Skeletal muscle cell (primary cell): ENCODE data around the gene C1orf167.

ENCODE experiments used
- DNase-seq: peaks from one replicate; pipeline ENCODE4 v3.0.0-alpha.2; 2010; ENCODE audit warnings: low read depth
- H3K4me3 ChIP-seq: 2 replicates; pipeline ENCODE4 v1.5.1; 2011; ENCODE audit warnings: low read depth, mild to moderate bottlenecking, control low read depth, low read length, moderate library complexity

The C1orf167 gene

GRCh38 chr1:11779715-11780379 is 17.9 kb downstream of the C1orf167 start:
- DNase-seq: no peak
- no peak overlapping the region for H3K4me3 ChIP-seq

- DNase-seq: no peak
- no peak overlapping the region for H3K4me3 ChIP-seq
Measured at GRCh38 chr1:11780380-11781147, 18.6 kb downstream of the C1orf167 start.

DNA sequence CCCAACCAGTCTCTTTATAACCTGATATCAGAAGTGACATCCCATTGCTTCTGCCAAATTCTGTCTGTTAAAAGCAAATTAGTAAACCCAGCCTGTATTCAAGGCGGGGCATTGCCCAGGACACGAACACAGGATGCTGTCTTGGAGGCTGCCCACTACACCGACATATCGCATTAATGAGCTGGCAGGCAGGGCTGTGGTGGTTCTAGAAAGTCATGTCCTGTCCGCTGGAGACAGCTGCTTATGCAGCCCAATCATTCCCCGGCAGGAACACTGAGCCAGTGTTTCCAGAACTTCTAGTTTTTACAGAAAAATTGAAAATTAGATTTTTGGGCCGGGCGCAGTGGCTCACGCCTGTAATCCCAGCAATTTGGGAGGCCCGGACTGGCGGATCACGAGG is 19.3 kb downstream of the C1orf167 start:
- no peak for DNase-seq
- no peak overlapping the region for H3K4me3 ChIP-seq

- no peak for DNase-seq
- H3K4me3 ChIP-seq: no peak overlapping the region
Measured at GRCh38 chr1:11782127-11782708, 20.2 kb downstream of the C1orf167 start.

GRCh38 chr1:11783556-11783955 is 21.6 kb downstream of the C1orf167 start:
- H3K4me3 ChIP-seq: no peak overlapping the region
- DNase-seq: no peak

- no peak for DNase-seq
- peak overlapping the region; percentile 28 for H3K4me3 ChIP-seq
Measured at GRCh38 chr1:11784256-11784992, 22.4 kb downstream of the C1orf167 start.

DNA sequence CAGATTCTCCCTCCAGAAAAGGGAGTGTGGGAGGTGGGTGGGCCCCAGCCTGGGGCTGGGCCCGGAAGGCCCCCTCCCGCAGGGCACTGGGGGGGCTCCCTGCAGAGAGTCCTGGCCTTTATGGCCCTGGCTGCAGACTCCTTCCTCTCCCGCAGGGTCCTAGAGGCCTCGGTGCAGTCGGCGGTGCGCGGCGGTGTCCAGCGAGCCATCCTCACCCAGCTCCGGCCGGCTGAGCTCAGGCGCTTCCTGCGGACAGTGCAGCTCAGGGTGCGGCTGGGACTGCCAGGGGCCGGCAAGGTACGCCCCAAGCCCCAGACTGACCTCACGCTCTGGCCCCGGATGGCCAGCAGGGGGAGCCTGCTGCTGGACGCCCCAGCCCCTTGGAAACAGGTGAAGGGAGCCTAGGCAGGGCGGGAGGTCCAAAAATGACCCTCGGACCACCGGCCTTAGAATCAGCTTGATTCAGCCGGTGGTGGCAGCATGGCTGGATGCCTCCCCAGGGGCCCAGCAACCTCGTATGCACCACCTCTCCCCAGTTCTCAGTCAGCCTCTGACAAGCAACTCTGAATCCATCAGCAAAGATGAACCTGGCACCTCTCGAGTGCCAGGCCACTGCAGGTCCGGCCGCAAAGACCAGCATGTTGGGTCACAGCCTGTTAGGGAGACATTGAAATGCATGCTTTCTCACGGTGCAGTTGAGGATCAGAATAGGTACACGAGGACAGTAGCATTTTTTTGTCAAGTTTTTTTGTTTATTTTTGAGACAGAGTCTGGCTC is 23.2 kb downstream of the C1orf167 start:
- peak overlapping the region; percentile 28 for H3K4me3 ChIP-seq
- DNase-seq: no peak

DNA sequence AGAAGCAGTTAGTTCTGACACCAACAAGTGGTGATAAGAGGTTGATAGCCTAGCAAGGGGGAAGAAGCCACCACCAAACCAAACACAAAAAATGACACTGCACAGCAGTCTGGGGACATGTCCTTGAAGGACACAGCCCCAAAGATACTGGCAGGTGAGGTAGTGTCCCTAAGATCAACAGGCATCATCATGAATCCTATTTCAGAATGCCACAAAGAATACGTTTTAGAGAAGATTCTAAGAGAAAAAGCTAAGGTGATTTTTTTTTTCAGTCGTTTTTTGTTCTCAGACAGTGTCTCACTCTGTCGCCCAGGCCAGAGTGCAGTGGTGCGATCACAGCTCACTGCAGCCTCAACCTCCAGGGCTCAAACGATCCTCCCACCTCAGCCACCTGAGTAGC is 24.2 kb downstream of the C1orf167 start:
- H3K4me3 ChIP-seq: no peak overlapping the region
- DNase-seq: no peak

DNA sequence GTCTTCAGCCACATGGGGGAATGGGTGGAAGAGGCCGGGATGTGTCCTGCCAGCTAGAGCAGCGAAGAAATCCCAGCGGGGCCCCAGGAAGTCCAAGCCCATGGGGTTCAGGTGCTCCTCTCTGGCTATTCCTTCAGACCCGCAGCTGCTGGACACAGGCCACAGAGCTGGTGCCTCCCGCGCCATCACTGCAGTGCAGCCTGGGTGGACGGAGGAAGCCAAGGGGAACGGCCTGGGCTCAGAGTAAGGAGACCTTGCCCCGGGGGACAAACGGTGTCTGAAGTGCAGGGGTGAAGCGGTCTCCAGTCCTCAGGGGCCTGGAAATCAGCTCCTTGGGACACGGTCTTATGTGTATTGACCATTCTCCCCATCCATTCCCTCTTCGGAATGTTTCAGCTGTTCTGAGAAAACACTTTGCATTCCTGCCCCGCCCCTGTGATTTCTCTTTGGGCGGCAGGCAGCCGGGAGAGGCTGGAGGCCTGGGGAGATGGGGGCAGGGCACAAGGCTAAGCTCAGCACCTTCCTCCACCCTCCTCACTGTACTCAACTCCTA is 25.3 kb downstream of the C1orf167 start:
- no peak overlapping the region for H3K4me3 ChIP-seq
- DNase-seq: no peak

DNA sequence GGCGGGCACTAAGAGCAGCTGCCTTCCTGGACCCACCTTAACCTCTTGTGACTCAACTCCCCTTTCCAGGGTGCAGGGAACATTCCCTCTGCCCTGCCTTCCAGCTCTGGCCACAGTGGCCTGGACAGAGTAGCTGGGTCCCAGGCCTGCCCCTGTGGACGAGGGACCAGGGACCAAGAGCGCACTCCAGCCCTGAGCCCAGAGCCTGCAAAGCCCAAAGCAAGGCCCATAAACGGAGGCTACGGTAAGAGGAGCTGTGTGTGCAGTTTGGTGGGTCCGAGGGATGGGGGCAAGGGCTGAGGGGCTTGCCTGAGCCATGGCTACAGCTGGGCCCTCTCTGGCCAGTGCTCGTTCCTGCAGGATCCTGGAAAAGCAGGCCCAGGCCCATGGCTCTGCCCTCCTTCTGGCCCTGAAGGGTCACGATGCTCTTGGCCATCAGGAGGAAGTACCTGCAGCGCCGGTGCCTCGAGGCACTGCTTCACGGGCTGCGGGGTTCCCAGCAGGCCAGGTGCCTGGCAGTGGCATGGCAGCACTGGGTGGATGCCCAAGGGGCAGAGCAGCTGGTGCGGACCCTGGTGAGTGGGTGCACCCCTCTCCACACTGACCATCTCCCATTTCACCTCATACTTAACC is 25.9 kb downstream of the C1orf167 start:
- H3K4me3 ChIP-seq: no peak overlapping the region

DNA sequence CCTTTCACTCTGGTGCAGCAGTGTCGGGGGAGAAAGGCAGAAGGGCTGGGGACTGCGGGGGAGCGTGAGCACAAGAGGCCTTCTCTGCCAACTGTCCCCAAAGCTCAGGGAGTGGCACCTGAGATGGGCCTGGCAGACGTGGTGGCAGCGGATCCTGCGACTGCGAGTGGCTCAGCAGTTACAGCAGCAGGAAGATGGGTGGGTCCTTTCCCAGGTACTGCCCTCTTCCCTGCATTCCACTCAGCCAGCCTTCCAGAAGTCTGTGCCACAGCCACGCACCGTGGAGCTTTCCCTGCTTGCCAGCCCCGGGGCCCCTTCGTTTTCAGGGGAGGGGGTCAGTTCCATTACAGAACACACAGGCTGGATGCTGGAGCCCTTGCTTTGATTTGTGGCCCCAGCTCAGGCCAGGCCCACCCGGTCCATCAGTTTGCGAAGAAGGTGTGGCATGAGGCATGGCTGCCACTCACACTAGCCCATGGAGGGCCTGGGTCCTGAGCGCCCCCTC is 26.6 kb downstream of the C1orf167 start:
- H3K4me3 ChIP-seq: no peak overlapping the region
- DNase-seq: no peak

More for the DNA sequence above, 25.9 kb downstream of the C1orf167 start:
- DNase-seq: no peak

GRCh38 chr1:11789126-11790067 is 27.4 kb downstream of the C1orf167 start:
- no peak for DNase-seq
- no peak overlapping the region for H3K4me3 ChIP-seq

DNA sequence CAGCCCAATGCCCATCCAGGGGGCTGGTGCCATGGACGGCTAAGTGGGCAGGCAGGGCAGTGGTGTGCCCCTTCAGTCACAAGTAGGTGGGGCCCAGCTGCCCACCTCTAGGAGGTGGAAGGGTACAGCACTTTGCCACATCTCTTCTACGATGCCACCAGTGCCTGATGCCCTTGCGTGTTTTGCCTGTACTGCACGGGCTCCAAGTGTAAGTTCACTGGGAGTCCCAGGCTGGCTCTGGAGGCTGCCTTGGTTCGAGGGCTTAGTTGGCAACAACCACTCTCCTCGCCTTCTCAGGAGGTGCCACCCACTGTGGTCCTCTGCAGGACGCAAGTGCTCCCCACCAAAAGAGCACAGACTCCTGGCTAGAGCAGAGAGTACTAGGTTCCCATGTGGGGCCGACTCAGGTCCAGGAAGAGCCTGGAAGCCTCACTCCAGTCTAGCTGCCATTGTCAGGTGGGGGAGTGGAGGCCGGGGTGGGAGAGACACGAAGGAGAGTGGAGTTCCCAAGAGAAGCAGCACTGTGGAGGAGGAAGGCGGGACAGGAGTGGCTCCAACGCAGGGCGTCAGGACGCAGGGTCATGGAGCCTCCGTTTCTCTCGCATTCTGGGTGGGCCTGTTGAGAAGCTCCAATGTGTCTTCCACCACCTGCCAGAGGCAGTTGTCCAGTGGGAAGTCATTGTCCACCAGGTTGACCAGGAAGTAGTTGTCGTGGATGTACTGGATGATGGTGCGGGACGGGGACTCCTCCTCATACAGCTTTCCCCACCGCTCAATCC is 28.3 kb downstream of the C1orf167 start:
- DNase-seq: no peak
- no peak overlapping the region for H3K4me3 ChIP-seq

DNA sequence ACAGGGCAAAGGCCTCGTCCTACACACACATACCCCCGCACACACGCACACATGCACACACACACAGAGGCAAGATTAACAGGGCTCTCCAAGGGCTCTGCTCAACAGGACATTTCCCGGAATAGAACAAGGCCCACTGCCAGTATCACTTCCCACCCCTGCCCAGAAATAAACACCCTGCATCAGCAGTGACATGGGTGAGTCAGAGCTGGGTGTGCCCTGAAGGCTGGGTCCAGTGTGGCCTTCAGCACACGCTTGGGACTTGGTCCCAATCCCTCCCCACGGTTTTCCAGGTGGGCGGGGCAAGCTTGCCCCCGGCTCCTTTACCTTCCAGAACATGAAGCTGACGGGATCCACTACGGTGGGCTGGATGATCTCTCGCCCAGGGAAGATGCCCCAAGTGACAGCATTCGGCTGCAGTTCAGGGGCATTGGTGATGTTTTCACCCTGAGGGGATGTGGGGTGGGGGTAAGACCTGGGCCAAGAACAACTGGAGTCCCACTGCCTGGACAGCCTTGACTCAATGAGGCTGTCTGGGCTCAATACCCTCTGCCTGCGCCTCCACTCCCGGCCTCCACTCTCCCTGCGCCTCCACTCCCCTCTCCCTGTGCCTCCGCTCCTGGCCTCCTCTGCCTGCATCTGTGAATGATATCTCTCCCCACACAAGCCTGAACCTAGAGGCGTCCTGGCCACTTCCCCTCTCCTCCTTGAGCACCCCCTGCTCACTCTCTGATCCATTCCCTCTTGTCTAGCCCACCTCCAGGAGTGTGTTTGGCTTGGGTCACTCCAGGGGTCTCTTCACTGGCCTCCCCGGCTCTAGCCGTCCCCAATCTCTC is 29.1 kb downstream of the C1orf167 start:
- no peak overlapping the region for H3K4me3 ChIP-seq
- peak; percentile 68 for DNase-seq

GRCh38 chr1:11792106-11792505 is 30.1 kb downstream of the C1orf167 start:
- no peak overlapping the region for H3K4me3 ChIP-seq
- no peak for DNase-seq

DNA sequence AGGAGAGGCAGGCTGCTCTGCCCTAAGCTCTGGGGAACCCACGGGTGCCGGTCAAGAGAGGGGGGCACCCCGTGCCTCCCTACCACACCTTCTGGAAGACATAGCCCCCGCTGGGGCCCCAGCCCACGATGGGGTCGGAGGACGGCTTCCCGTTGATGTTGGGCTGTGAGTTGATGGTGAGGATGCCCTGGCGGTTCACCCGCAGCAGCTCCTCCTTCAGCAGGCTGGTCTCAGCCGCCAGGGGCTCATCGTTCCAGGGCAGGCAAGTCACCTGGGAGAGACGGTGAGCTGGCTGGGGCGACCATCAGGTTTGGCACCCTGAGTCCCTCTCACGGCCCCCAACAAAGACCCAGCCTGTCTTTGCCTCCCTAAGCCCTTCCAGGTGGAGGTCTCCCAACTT is 31.8 kb downstream of the C1orf167 start:
- no peak overlapping the region for H3K4me3 ChIP-seq
- no peak for DNase-seq
